ENCODE results near the gene HMGB2.
A peak's percentile ranks its signal among the peaks of the same experiment; 100 is the strongest.

The HMGB2 gene

GRCh38 chr4:173334085-173334890 lies at the start of gene HMGB2:
TSS of gene HMGB2 (minus strand) at chr4:173334358. CDS start at chr4:173333649, 709 bp downstream.
- peak; percentile 82 to 100 (median 99) for DNase-seq

- no peak for DNase-seq
Measured at GRCh38 chr4:173382349-173382748, 48.2 kb upstream of the HMGB2 start.

- DNase-seq, result no peak
Measured at GRCh38 chr4:173381610-173382009, 47.5 kb upstream of the HMGB2 start.

GRCh38 chr4:173380987-173381386 lies 46.8 kb upstream of the HMGB2 start:
- DNase-seq, result no peak

- DNase-seq, result no peak
Measured at GRCh38 chr4:173379929-173380328, 45.8 kb upstream of the HMGB2 start.

- DNase-seq, result no peak
Measured at GRCh38 chr4:173374588-173374987, 40.4 kb upstream of the HMGB2 start.

GRCh38 chr4:173371292-173372192 lies 37.4 kb upstream of the HMGB2 start:
- peak in 50 of 51 donors; percentile 16 to 85 (median 67) for DNase-seq

- peak; percentile 90 to 99 (median 97) for DNase-seq
Measured at GRCh38 chr4:173370477-173371291, 36.5 kb upstream of the HMGB2 start, which contains the start of gene SAP30. TSS of gene SAP30 (plus strand) at chr4:173370954. CDS start at chr4:173371183, 229 bp downstream.

- peak in 30 of 51 donors; percentile 20 to 87 (median 51) for DNase-seq
Measured at GRCh38 chr4:173370130-173370476, 35.9 kb upstream of the HMGB2 start.

- peak in 1 of 51 donors; percentile 15 for DNase-seq
Measured at GRCh38 chr4:173367946-173368345, 33.8 kb upstream of the HMGB2 start.

- DNase-seq, result no peak
Measured at GRCh38 chr4:173367285-173367684, 33.1 kb upstream of the HMGB2 start.

- DNase-seq, result no peak
Measured at GRCh38 chr4:173365359-173365996, 31.3 kb upstream of the HMGB2 start.

GRCh38 chr4:173362666-173363065 lies 28.5 kb upstream of the HMGB2 start:
- DNase-seq, result no peak

GRCh38 chr4:173360587-173361221 lies 26.5 kb upstream of the HMGB2 start:
- peak in 1 of 51 donors; percentile 17 for DNase-seq

GRCh38 chr4:173357939-173358338 lies 23.8 kb upstream of the HMGB2 start:
- DNase-seq, result no peak

GRCh38 chr4:173347467-173347866 lies 13.3 kb upstream of the HMGB2 start:
- DNase-seq, result no peak

- no peak for DNase-seq
Measured at GRCh38 chr4:173346074-173346473, 11.9 kb upstream of the HMGB2 start.

- no peak for DNase-seq
Measured at GRCh38 chr4:173345648-173346047, 11.5 kb upstream of the HMGB2 start.

GRCh38 chr4:173343832-173344397 lies 9.8 kb upstream of the HMGB2 start:
- no peak for DNase-seq

- DNase-seq, result no peak
Measured at GRCh38 chr4:173337463-173337862, 3.3 kb upstream of the HMGB2 start.

Measured in hypothalamus (tissue), 51 donors.